GM19240 (cell line): ENCODE data around the gene USP17L18.
"Not testable (repeated sequence)": the region's sequence is repeated elsewhere in the genome, so short reads cannot be mapped to it uniquely, and the experiment has no call there.

Experiments
- DNase-seq: peaks from one replicate; pipeline ENCODE4 v3.0.0; 2011; ENCODE audit warnings: low spot score; ENCODE audit not compliant: insufficient read length

Gene USP17L18, protein sequence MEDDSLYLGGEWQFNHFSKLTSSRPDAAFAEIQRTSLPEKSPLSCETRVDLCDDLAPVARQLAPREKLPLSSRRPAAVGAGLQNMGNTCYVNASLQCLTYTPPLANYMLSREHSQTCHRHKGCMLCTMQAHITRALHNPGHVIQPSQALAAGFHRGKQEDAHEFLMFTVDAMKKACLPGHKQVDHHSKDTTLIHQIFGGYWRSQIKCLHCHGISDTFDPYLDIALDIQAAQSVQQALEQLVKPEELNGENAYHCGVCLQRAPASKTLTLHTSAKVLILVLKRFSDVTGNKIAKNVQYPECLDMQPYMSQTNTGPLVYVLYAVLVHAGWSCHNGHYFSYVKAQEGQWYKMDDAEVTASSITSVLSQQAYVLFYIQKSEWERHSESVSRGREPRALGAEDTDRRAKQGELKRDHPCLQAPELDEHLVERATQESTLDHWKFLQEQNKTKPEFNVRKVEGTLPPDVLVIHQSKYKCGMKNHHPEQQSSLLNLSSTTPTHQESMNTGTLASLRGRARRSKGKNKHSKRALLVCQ

DNA sequence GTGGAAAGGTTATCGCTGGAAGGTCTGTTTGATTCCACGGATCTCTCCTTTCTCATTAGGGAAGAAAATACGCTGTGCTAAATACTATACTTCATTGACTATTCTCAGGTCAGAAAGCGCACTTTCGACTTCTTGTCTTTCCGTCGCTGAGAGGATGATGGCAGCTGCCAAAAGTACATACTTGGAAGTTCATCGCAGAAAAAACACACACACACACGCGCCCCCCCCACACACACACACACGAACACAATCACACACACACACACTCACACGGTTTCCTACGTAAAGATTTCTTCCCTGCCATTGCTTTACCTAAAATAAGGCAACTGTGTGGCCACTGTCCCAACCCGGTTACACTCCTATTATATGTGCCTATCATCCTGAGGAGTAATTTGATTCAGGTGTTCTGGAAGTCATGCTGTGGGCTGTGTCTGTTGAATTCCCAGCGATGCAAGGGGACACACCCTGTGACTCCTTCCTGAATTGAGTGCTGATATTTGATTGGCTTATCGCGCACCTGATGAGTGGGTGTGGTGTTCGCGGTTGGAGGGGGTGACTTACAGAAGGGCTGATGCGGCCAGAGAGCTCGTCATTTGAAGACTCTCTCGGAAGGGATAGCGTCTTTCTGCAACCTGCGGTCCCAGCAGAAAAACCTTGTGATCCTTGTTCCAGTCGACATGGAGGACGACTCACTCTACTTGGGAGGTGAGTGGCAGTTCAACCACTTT lies at the start of gene USP17L18:
USP17L18 (plus strand) TSS at position 678 of the 728 bp plus-strand sequence; CDS start at position 678, 0 bp downstream.
- not testable (repeated sequence) for DNase-seq

DNA sequence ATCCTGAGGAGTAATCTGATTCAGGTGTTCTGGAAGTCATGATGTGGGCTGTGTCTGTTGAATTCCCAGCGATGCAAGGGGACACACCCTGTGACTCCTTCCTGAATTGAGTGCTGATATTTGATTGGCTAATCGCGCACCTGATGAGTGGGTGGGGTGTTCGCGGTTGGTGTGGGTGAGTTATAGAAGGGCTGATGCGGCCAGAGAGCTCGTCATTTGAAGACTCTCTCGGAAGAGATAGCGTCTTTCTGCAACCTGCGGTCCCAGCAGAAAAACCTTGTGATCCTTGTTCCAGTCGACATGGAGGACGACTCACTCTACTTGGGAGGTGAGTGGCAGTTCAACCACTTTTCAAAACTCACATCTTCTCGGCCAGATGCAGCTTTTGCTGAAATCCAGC lies 38.1 kb upstream of the USP17L18 start, which contains the start of gene USP17L10:
USP17L10 (plus strand) TSS at position 301 of the 400 bp plus-strand sequence; CDS start at position 301, 0 bp downstream.
- not testable (repeated sequence) for DNase-seq

DNA sequence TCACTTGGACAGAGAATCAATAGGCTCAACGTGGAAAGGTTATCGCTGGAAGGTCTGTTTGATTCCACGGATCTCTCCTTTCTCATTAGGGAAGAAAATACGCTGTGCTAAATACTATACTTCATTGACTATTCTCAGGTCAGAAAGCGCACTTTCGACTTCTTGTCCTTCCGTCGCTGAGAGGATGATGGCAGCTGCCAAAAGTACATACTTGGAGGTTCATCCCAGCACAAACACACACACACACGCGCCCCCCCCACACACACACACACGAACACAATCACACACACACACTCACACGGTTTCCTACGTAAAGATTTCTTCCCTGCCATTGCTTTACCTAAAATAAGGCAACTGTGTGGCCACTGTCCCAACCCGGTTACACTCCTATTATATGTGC lies 33.7 kb upstream of the USP17L18 start:
- not testable (repeated sequence) for DNase-seq

DNA sequence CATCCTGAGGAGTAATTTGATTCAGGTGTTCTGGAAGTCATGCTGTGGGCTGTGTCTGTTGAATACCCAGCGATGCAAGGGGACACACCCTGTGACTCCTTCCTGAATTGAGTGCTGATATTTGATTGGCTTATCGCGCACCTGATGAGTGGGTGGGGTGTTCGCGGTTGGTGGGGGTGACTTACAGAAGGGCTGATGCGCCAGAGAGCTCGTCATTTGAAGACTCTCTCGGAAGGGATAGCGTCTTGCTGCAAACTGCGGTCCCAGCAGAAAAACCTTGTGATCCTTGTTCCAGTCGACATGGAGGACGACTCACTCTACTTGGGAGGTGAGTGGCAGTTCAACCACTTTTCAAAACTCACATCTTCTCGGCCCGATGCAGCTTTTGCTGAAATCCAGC lies 33.3 kb upstream of the USP17L18 start, which contains the start of gene USP17L11:
USP17L11 (plus strand) TSS at position 301 of the 400 bp plus-strand sequence; CDS start at position 301, 0 bp downstream.
- DNase-seq = not testable (repeated sequence)

DNA sequence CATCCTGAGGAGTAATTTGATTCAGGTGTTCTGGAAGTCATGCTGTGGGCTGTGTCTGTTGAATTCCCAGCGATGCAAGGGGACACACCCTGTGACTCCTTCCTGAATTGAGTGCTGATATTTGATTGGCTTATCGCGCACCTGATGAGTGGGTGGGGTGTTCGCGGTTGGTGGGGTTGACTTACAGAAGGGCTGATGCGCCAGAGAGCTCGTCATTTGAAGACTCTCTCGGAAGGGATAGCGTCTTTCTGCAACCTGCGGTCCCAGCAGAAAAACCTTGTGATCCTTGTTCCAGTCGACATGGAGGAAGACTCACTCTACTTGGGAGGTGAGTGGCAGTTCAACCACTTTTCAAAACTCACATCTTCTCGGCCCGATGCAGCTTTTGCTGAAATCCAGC lies 28.6 kb upstream of the USP17L18 start, which contains the start of gene USP17L12:
USP17L12 (plus strand) TSS at position 301 of the 400 bp plus-strand sequence; CDS start at position 301, 0 bp downstream.
- not testable (repeated sequence) for DNase-seq

DNA sequence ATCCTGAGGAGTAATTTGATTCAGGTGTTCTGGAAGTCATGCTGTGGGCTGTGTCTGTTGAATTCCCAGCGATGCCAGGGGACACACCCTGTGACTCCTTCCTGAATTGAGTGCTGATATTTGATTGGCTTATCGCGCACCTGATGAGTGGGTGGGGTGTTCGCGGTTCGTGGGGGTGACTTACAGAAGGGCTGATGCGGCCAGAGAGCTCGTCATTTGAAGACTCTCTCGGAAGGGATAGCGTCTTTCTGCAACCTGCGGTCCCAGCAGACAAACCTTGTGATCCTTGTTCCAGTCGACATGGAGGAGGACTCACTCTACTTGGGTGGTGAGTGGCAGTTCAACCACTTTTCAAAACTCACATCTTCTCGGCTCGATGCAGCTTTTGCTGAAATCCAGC lies 23.8 kb upstream of the USP17L18 start, which contains the start of gene USP17L13:
USP17L13 (plus strand) TSS at position 301 of the 400 bp plus-strand sequence; CDS start at position 301, 0 bp downstream.
- not testable (repeated sequence) for DNase-seq

DNA sequence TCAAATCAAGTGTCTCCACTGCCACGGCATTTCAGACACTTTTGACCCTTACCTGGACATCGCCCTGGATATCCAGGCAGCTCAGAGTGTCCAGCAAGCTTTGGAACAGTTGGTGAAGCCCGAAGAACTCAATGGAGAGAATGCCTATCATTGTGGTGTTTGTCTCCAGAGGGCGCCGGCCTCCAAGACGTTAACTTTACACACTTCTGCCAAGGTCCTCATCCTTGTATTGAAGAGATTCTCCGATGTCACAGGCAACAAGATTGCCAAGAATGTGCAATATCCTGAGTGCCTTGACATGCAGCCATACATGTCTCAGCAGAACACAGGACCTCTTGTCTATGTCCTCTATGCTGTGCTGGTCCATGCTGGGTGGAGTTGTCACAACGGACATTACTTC lies 18.2 kb upstream of the USP17L18 start:
- DNase-seq = not testable (repeated sequence)

DNA sequence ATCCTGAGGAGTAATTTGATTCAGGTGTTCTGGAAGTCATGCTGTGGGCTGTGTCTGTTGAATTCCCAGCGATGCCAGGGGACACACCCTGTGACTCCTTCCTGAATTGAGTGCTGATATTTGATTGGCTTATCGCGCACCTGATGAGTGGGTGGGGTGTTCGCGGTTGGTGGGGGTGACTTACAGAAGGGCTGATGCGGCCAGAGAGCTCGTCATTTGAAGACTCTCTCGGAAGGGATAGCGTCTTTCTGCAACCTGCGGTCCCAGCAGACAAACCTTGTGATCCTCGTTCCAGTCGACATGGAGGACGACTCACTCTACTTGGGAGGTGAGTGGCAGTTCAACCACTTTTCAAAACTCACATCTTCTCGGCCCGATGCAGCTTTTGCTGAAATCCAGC lies 14.3 kb upstream of the USP17L18 start, which contains the start of gene USP17L15:
USP17L15 (plus strand) TSS at position 301 of the 400 bp plus-strand sequence; CDS start at position 301, 0 bp downstream.
- not testable (repeated sequence) for DNase-seq

DNA sequence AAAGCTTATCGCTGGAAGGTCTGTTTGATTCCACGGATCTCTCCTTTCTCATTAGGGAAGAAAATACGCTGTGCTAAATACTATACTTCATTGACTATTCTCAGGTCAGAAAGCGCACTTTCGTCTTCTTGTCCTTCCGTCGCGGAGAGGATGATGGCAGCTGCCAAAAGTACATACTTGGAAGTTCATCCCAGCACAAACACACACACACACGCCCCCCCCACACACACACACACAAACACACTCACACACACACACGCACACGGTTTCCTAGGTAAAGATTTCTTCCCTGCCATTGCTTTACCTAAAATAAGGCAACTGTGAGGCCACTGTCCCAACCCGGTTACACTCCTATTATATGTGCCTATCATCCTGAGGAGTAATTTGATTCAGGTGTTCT lies 10.0 kb upstream of the USP17L18 start:
- not testable (repeated sequence) for DNase-seq

DNA sequence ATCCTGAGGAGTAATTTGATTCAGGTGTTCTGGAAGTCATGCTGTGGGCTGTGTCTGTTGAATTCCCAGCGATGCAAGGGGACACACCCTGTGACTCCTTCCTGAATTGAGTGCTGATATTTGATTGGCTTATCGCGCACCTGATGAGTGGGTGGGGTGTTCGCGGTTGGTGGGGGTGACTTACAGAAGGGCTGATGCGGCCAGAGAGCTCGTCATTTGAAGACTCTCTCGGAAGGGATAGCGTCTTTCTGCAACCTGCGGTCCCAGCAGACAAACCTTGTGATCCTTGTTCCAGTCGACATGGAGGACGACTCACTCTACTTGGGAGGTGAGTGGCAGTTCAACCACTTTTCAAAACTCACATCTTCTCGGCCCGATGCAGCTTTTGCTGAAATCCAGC lies 4.9 kb upstream of the USP17L18 start, which contains the start of gene USP17L17:
USP17L17 (plus strand) TSS at position 301 of the 400 bp plus-strand sequence; CDS start at position 301, 0 bp downstream.
- not testable (repeated sequence) for DNase-seq

DNA sequence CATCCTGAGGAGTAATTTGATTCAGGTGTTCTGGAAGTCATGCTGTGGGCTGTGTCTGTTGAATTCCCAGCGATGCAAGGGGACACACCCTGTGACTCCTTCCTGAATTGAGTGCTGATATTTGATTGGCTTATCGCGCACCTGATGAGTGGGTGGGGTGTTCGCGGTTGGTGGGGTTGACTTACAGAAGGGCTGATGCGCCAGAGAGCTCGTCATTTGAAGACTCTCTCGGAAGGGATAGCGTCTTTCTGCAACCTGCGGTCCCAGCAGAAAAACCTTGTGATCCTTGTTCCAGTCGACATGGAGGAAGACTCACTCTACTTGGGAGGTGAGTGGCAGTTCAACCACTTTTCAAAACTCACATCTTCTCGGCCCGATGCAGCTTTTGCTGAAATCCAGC lies 4.6 kb downstream of the USP17L18 start, which contains the start of gene USP17L19:
USP17L19 (plus strand) TSS at position 301 of the 400 bp plus-strand sequence; CDS start at position 301, 0 bp downstream.
- DNase-seq = not testable (repeated sequence)

DNA sequence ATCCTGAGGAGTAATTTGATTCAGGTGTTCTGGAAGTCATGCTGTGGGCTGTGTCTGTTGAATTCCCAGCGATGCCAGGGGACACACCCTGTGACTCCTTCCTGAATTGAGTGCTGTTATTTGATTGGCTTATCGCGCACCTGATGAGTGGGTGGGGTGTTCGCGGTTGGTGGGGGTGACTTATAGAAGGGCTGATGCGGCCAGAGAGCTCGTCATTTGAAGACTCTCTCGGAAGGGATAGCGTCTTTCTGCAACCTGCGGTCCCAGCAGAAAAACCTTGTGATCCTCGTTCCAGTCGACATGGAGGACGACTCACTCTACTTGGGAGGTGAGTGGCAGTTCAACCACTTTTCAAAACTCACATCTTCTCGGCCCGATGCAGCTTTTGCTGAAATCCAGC lies 9.4 kb downstream of the USP17L18 start, which contains the start of gene USP17L20:
USP17L20 (plus strand) TSS at position 301 of the 400 bp plus-strand sequence; CDS start at position 301, 0 bp downstream.
- DNase-seq = not testable (repeated sequence)

DNA sequence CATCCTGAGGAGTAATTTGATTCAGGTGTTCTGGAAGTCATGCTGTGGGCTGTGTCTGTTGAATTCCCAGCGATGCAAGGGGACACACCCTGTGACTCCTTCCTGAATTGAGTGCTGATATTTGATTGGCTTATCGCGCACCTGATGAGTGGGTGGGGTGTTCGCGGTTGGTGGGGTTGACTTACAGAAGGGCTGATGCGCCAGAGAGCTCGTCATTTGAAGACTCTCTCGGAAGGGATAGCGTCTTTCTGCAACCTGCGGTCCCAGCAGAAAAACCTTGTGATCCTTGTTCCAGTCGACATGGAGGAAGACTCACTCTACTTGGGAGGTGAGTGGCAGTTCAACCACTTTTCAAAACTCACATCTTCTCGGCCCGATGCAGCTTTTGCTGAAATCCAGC lies 14.1 kb downstream of the USP17L18 start, which contains the start of gene USP17L21:
USP17L21 (plus strand) TSS at position 301 of the 400 bp plus-strand sequence; CDS start at position 301, 0 bp downstream.
- not testable (repeated sequence) for DNase-seq

DNA sequence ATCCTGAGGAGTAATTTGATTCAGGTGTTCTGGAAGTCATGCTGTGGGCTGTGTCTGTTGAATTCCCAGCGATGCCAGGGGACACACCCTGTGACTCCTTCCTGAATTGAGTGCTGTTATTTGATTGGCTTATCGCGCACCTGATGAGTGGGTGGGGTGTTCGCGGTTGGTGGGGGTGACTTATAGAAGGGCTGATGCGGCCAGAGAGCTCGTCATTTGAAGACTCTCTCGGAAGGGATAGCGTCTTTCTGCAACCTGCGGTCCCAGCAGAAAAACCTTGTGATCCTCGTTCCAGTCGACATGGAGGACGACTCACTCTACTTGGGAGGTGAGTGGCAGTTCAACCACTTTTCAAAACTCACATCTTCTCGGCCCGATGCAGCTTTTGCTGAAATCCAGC lies 18.9 kb downstream of the USP17L18 start, which contains the start of gene USP17L22:
USP17L22 (plus strand) TSS at position 301 of the 400 bp plus-strand sequence; CDS start at position 301, 0 bp downstream.
- DNase-seq = not testable (repeated sequence)

DNA sequence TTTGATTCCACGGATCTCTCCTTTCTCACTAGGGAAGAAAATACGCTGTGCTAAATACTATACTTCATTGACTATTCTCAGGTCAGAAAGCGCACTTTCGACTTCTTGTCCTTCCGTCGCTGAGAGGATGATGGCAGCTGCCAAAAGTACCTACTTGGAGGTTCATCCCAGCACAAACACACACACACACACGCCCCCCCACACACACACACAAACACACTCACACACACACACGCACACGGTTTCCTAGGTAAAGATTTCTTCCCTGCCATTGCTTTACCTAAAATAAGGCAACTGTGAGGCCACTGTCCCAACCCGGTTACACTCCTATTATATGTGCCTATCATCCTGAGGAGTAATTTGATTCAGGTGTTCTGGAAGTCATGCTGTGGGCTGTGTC lies 23.3 kb downstream of the USP17L18 start:
- not testable (repeated sequence) for DNase-seq
